22Rv1 (cell line): ENCODE measurements around the gene ARHGAP6.

ENCODE experiments used
- H3K27ac ChIP-seq: fragments of 450-650 bp; 2 replicates; pipeline ENCODE4 v1.5.1; 2017
- CTCF ChIP-seq: fragments of 450-650 bp; IDR thresholded peaks from 2 replicates; pipeline ENCODE4 v1.5.1; 2017; ENCODE audit warnings: mild to moderate bottlenecking
- ZFX ChIP-seq: fragments of 450-650 bp; IDR thresholded peaks from 2 replicates; pipeline ENCODE4 v1.6.1; 2017; ENCODE audit warnings: antibody characterized with exemption, borderline replicate concordance

ARHGAP6 gene

GRCh38 chrX:11665168-11666111 is at the start of gene ARHGAP6:
ARHGAP6 (minus strand) TSS chrX:11665920; CDS start chrX:11664828, 1,092 bp downstream.
- peak within 1 kb of the TSS; percentile 45 for H3K27ac ChIP-seq
- TF ChIP-seq ZFX (no peak), CTCF (no peak)

GRCh38 chrX:11704725-11705495 is 39.2 kb upstream of the ARHGAP6 start:
- no peak for TF ChIP-seq ZFX
- no peak for TF ChIP-seq CTCF
- H3K27ac ChIP-seq = no peak overlapping the region

- TF ChIP-seq CTCF = no peak
- no peak for TF ChIP-seq ZFX
- no peak overlapping the region for H3K27ac ChIP-seq
Observed at GRCh38 chrX:11703855-11704254, 38.1 kb upstream of the ARHGAP6 start.

- no peak for TF ChIP-seq CTCF
- TF ChIP-seq ZFX = no peak
- no peak overlapping the region for H3K27ac ChIP-seq
Observed at GRCh38 chrX:11702965-11703631, 37.4 kb upstream of the ARHGAP6 start.

GRCh38 chrX:11702420-11702819 is 36.7 kb upstream of the ARHGAP6 start:
- TF ChIP-seq ZFX = no peak
- no peak for TF ChIP-seq CTCF
- H3K27ac ChIP-seq = no peak overlapping the region

- TF ChIP-seq ZFX (no peak), CTCF (no peak)
- H3K27ac ChIP-seq = no peak overlapping the region
Observed at GRCh38 chrX:11698702-11699101, 33.0 kb upstream of the ARHGAP6 start.
